Activated T-helper 2 cell treated with anti-CD3 and anti-CD28 coated beads, Interferon-gamma antibody, Interleukin-2, Interleukin-4, amounts not matched to agents 10 μg/mL and 5 μg/mL and 100 μg/mL, durations not matched to agents 14 hours and 24 hours and 36 hours (primary cell): ENCODE results near the gene LPP. TPM values are rescaled to one million over a fixed set of nuclear protein-coding genes. Genes with fewer than 3 reads are reported as not detected.
A peak's percentile ranks its signal among the peaks of the same experiment; 100 is the strongest.

Experiments used
- DNase-seq: peaks from one replicate; pipeline ENCODE4 v3.0.0; 2021; ENCODE audit warnings: low spot score
- H3K27ac Mint-ChIP-seq: one replicate; pipeline ENCODE4 v1.8.0; 2021; ENCODE audit warnings: mixed read lengths
- H3K27me3 Mint-ChIP-seq: one replicate; pipeline ENCODE4 v1.8.0; 2021; ENCODE audit warnings: low read depth, mixed read lengths
- H3K36me3 Mint-ChIP-seq: one replicate; pipeline ENCODE4 v1.8.0; 2021; ENCODE audit warnings: low read depth, mixed read lengths
- H3K4me1 Mint-ChIP-seq: one replicate; pipeline ENCODE4 v1.8.0; 2021; ENCODE audit warnings: low read depth, mixed read lengths
- H3K4me3 Mint-ChIP-seq: one replicate; pipeline ENCODE4 v1.8.0; 2021; ENCODE audit warnings: low read depth, mild to moderate bottlenecking, moderate library complexity, mixed read lengths
- H3K9me3 Mint-ChIP-seq: one replicate; pipeline ENCODE4 v1.8.0; 2021; ENCODE audit warnings: mixed read lengths
- intact Hi-C: fragments of 100-400 bp; cut with micrococcal nuclease; formaldehyde crosslinking; loops from one replicate; pipeline ENCODE4 v1.15.1; 2023
- total RNA-seq: library from RNA; stranded (reverse); gene quantifications from 2 replicates; pipeline ENCODE4 v1.2.3, GENCODE V29; 2022

LPP gene
- total RNA-seq, 1 donor from 2014 or later = 54.5 TPM

- H3K27ac Mint-ChIP-seq = no peak overlapping the region
- intact Hi-C loops = loop anchor here (5.0 to 10.0 kb wide), 3 partner anchors 243 to 519 kb away; partner anchors contain the start of gene LPP
- H3K4me1 Mint-ChIP-seq = peaks cover 54% of the 10 kb centered on the region
- peaks cover 6% of the 10 kb centered on the region for H3K36me3 Mint-ChIP-seq
- DNase-seq = no peak
- H3K27me3 Mint-ChIP-seq = no peaks in the 10 kb centered on the region
- peaks cover 5% of the 10 kb centered on the region for H3K9me3 Mint-ChIP-seq
- H3K4me3 Mint-ChIP-seq = no peak overlapping the region
Measured at GRCh38 chr3:188397766-188398705, 244.1 kb downstream of the LPP start.

- Mint-ChIP-seq H3K4me1 (peaks cover 70% of the 10 kb centered on the region), H3K27me3 (no peaks in the 10 kb centered on the region), H3K36me3 (peaks cover 6% of the 10 kb centered on the region), H3K4me3 (no peak overlapping the region), H3K9me3 (peaks cover 5% of the 10 kb centered on the region), H3K27ac (peak overlapping the region; percentile 38)
- DNase-seq = peak; percentile 22
- intact Hi-C loops = loop anchor here (1.0 to 5.0 kb wide), 9 partner anchors 9 to 662 kb away; no protein-coding TSS in a partner anchor
Measured at GRCh38 chr3:188400494-188401243, 246.7 kb downstream of the LPP start.

- DNase-seq = no peak
- no peaks in the 10 kb centered on the region for H3K27me3 Mint-ChIP-seq
- intact Hi-C loops = loop anchor here (2.0 to 5.0 kb wide), 7 partner anchors 41 to 663 kb away; no protein-coding TSS in a partner anchor
- H3K4me3 Mint-ChIP-seq = no peak overlapping the region
- H3K36me3 Mint-ChIP-seq = peaks cover 12% of the 10 kb centered on the region
- peaks cover 5% of the 10 kb centered on the region for H3K9me3 Mint-ChIP-seq
- peak overlapping the region; percentile 3 for H3K27ac Mint-ChIP-seq
- H3K4me1 Mint-ChIP-seq = peaks cover 70% of the 10 kb centered on the region
Measured at GRCh38 chr3:188401244-188401993, 247.5 kb downstream of the LPP start.

- Mint-ChIP-seq H3K27ac (no peak overlapping the region), H3K4me1 (peaks cover 63% of the 10 kb centered on the region), H3K27me3 (no peaks in the 10 kb centered on the region), H3K36me3 (peaks cover 19% of the 10 kb centered on the region), H3K4me3 (no peak overlapping the region), H3K9me3 (peaks cover 5% of the 10 kb centered on the region)
- intact Hi-C loops = loop anchor here (5.0 kb wide), 6 partner anchors 40 to 550 kb away; no protein-coding TSS in a partner anchor
- no peak for DNase-seq
Measured at GRCh38 chr3:188402229-188402628, 248.3 kb downstream of the LPP start.

- intact Hi-C loops = loop anchor here (5.0 kb wide), 6 partner anchors 39 to 549 kb away; no protein-coding TSS in a partner anchor
- H3K27me3 Mint-ChIP-seq = no peaks in the 10 kb centered on the region
- H3K4me1 Mint-ChIP-seq = peaks cover 55% of the 10 kb centered on the region
- H3K36me3 Mint-ChIP-seq = peaks cover 28% of the 10 kb centered on the region
- no peak overlapping the region for H3K27ac Mint-ChIP-seq
- no peak for DNase-seq
- H3K9me3 Mint-ChIP-seq = peaks cover 5% of the 10 kb centered on the region
- no peak overlapping the region for H3K4me3 Mint-ChIP-seq
Measured at GRCh38 chr3:188403404-188403803, 249.4 kb downstream of the LPP start.

GRCh38 chr3:188404124-188404523, 250.2 kb downstream of the LPP start:
- H3K4me1 Mint-ChIP-seq = peaks cover 48% of the 10 kb centered on the region
- peaks cover 5% of the 10 kb centered on the region for H3K9me3 Mint-ChIP-seq
- no peaks in the 10 kb centered on the region for H3K27me3 Mint-ChIP-seq
- intact Hi-C loops = loop anchor here (5.0 kb wide), 6 partner anchors 38 to 548 kb away; no protein-coding TSS in a partner anchor
- H3K36me3 Mint-ChIP-seq = peaks cover 23% of the 10 kb centered on the region
- no peak for DNase-seq
- H3K27ac Mint-ChIP-seq = no peak overlapping the region
- H3K4me3 Mint-ChIP-seq = no peak overlapping the region

- H3K36me3 Mint-ChIP-seq = peaks cover 23% of the 10 kb centered on the region
- intact Hi-C loops = loop anchor here (5.0 kb wide), 6 partner anchors 38 to 548 kb away; no protein-coding TSS in a partner anchor
- H3K9me3 Mint-ChIP-seq = peaks cover 5% of the 10 kb centered on the region
- no peak overlapping the region for H3K4me3 Mint-ChIP-seq
- no peak for DNase-seq
- peaks cover 45% of the 10 kb centered on the region for H3K4me1 Mint-ChIP-seq
- no peak overlapping the region for H3K27ac Mint-ChIP-seq
- no peaks in the 10 kb centered on the region for H3K27me3 Mint-ChIP-seq
Measured at GRCh38 chr3:188404701-188405100, 250.7 kb downstream of the LPP start.

- Mint-ChIP-seq H3K4me3 (no peak overlapping the region), H3K36me3 (peaks cover 23% of the 10 kb centered on the region), H3K4me1 (peaks cover 23% of the 10 kb centered on the region), H3K27ac (no peak overlapping the region), H3K27me3 (no peaks in the 10 kb centered on the region), H3K9me3 (peaks cover 4% of the 10 kb centered on the region)
- no peak for DNase-seq
- intact Hi-C loops = no loop called here
Measured at GRCh38 chr3:188407158-188407880, 253.4 kb downstream of the LPP start.

- Mint-ChIP-seq H3K9me3 (no peaks in the 10 kb centered on the region), H3K4me1 (peaks cover 9% of the 10 kb centered on the region), H3K27ac (no peak overlapping the region), H3K36me3 (peaks cover 23% of the 10 kb centered on the region), H3K4me3 (no peak overlapping the region), H3K27me3 (no peaks in the 10 kb centered on the region)
- intact Hi-C loops = no loop called here
- no peak for DNase-seq
Measured at GRCh38 chr3:188408831-188409230, 254.9 kb downstream of the LPP start.

GRCh38 chr3:188411750-188412149, 257.8 kb downstream of the LPP start:
- no peaks in the 10 kb centered on the region for H3K27me3 Mint-ChIP-seq
- no peaks in the 10 kb centered on the region for H3K9me3 Mint-ChIP-seq
- intact Hi-C loops = no loop called here
- H3K27ac Mint-ChIP-seq = no peak overlapping the region
- peaks cover 13% of the 10 kb centered on the region for H3K36me3 Mint-ChIP-seq
- peaks cover 4% of the 10 kb centered on the region for H3K4me1 Mint-ChIP-seq
- no peak overlapping the region for H3K4me3 Mint-ChIP-seq
- no peak for DNase-seq

- no peaks in the 10 kb centered on the region for H3K27me3 Mint-ChIP-seq
- H3K9me3 Mint-ChIP-seq = no peaks in the 10 kb centered on the region
- H3K4me1 Mint-ChIP-seq = peaks cover 20% of the 10 kb centered on the region
- no peak overlapping the region for H3K4me3 Mint-ChIP-seq
- no peaks in the 10 kb centered on the region for H3K36me3 Mint-ChIP-seq
- H3K27ac Mint-ChIP-seq = no peak overlapping the region
- DNase-seq = no peak
- intact Hi-C loops = no loop called here
Measured at GRCh38 chr3:188415196-188415595, 261.2 kb downstream of the LPP start.
